ENCODE data around the gene ZNF543. TPM values are rescaled to one million over a fixed set of nuclear protein-coding genes. Genes with fewer than 3 reads are reported as not detected.

The ZNF543 gene
- total and polyA plus RNA-seq, 2 of the 13 experiments (the other 11 are each of a cell fraction or from before 2014, with no cell fraction given): 2.1 to 8.9 TPM

GRCh38 chr19:57320180-57321084, at the start of gene ZNF543 (continued):
- TF ChIP-seq TAF1 (CRISPR knock-in tag; IDR thresholded peaks at IDR 0.05): peak; percentile 76; the same call in 1 of the 2 replicates
- peak; percentile 68; the same call in 1 of the 3 replicates for TF ChIP-seq MXI1 (IDR thresholded peaks at IDR 0.05; ENCODE audit: borderline replicate concordance, low read depth, low read length)
- TF ChIP-seq, protein P1, sequence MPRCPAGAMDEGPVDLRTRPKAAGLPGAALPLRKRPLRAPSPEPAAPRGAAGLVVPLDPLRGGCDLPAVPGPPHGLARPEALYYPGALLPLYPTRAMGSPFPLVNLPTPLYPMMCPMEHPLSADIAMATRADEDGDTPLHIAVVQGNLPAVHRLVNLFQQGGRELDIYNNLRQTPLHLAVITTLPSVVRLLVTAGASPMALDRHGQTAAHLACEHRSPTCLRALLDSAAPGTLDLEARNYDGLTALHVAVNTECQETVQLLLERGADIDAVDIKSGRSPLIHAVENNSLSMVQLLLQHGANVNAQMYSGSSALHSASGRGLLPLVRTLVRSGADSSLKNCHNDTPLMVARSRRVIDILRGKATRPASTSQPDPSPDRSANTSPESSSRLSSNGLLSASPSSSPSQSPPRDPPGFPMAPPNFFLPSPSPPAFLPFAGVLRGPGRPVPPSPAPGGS (CRISPR knock-in tag; IDR thresholded peaks at IDR 0.05): peak; percentile 57
- no peak for TF ChIP-seq ZNF737 (CRISPR knock-in tag; IDR thresholded peaks at IDR 0.05; ENCODE audit: borderline replicate concordance)
- TF ChIP-seq PITX1 (CRISPR knock-in tag; IDR thresholded peaks at IDR 0.05): peak; percentile 47; the same call in 1 of the 2 replicates
- TF ChIP-seq CEBPB (IDR thresholded peaks at IDR 0.05; ENCODE audit: borderline replicate concordance, low read depth, low read length): no peak
- TF ChIP-seq ZNF546 (CRISPR knock-in tag; conservative IDR thresholded peaks at IDR 0.05): peak; percentile 52; the same call in 1 of the 2 replicates
- no peak for TF ChIP-seq ZNF180 (CRISPR knock-in tag; IDR thresholded peaks at IDR 0.05; ENCODE audit: borderline replicate concordance, low read depth)
- TF ChIP-seq DR1 (CRISPR knock-in tag; IDR thresholded peaks at IDR 0.05): peak; percentile 53; the same call in 1 of the 2 replicates
- TF ChIP-seq SSRP1 (CRISPR knock-in tag; IDR thresholded peaks at IDR 0.05): no peak
- peak; percentile 65; the same call in 1 of the 2 replicates for TF ChIP-seq EED (CRISPR knock-in tag; IDR thresholded peaks at IDR 0.05)
- TF ChIP-seq FOXO4 (CRISPR knock-in tag; conservative IDR thresholded peaks at IDR 0.05): 0 out of 2 replicates have a peak, but pooled peaks have one; percentile 37
- TF ChIP-seq ZNF563 (CRISPR knock-in tag; IDR thresholded peaks at IDR 0.05): 0 out of 2 replicates have a peak, but pooled peaks have one; percentile 15
- TF ChIP-seq ZFAT (CRISPR knock-in tag; conservative IDR thresholded peaks at IDR 0.05): no peak
- peak; percentile 77 for TF ChIP-seq SP4 (CRISPR knock-in tag; IDR thresholded peaks at IDR 0.05)
- TF ChIP-seq GABPB1 (CRISPR knock-in tag; IDR thresholded peaks at IDR 0.05): peak; percentile 99
- no peak for TF ChIP-seq NONO (IDR thresholded peaks at IDR 0.05)
- TF ChIP-seq NONO (CRISPR knock-in tag; conservative IDR thresholded peaks at IDR 0.05): peak; percentile 67
- peak; percentile 51; the same call in 1 of the 2 replicates for TF ChIP-seq ZNF709 (CRISPR knock-in tag; IDR thresholded peaks at IDR 0.05)
- TF ChIP-seq ZNF878 (CRISPR knock-in tag; IDR thresholded peaks at IDR 0.05): 0 out of 2 replicates have a peak, but pooled peaks have one; percentile 30
- TF ChIP-seq, protein P2, sequence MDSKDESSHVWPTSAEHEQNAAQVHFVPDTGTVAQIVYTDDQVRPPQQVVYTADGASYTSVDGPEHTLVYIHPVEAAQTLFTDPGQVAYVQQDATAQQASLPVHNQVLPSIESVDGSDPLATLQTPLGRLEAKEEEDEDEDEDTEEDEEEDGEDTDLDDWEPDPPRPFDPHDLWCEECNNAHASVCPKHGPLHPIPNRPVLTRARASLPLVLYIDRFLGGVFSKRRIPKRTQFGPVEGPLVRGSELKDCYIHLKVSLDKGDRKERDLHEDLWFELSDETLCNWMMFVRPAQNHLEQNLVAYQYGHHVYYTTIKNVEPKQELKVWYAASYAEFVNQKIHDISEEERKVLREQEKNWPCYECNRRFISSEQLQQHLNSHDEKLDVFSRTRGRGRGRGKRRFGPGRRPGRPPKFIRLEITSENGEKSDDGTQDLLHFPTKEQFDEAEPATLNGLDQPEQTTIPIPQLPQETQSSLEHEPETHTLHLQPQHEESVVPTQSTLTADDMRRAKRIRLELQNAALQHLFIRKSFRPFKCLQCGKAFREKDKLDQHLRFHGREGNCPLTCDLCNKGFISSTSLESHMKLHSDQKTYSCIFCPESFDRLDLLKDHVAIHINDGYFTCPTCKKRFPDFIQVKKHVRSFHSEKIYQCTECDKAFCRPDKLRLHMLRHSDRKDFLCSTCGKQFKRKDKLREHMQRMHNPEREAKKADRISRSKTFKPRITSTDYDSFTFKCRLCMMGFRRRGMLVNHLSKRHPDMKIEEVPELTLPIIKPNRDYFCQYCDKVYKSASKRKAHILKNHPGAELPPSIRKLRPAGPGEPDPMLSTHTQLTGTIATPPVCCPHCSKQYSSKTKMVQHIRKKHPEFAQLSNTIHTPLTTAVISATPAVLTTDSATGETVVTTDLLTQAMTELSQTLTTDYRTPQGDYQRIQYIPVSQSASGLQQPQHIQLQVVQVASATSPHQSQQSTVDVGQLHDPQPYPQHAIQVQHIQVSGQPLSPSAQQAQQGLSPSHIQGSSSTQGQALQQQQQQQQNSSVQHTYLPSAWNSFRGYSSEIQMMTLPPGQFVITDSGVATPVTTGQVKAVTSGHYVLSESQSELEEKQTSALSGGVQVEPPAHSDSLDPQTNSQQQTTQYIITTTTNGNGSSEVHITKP (CRISPR knock-in tag; IDR thresholded peaks at IDR 0.05; ENCODE audit: low read depth): peak; percentile 72
- TF ChIP-seq ZBTB21 (CRISPR knock-in tag; IDR thresholded peaks at IDR 0.05): peak; percentile 81; the same call in 1 of the 2 replicates
- peak; percentile 60; the same call in 1 of the 2 replicates for TF ChIP-seq MXD4 (CRISPR knock-in tag; IDR thresholded peaks at IDR 0.05)
- TF ChIP-seq ZNF768 (CRISPR knock-in tag; IDR thresholded peaks at IDR 0.05): no peak; the same call in 1 of the 2 replicates
